Naive B cell (primary cell): ENCODE measurements around the gene RALGAPA2. TPM values are rescaled to one million over a fixed set of nuclear protein-coding genes. Genes with fewer than 3 reads are reported as not detected.

Experiments used
- ATAC-seq, 2 donors: fragments of 150-1000 bp; cut with Tn5 transposase; 2 replicates each; pipeline ENCODE4 v1.10.0; 2021; ENCODE audit warnings: low read depth in 2 of 2, mild to moderate bottlenecking in 2 of 2, moderate library complexity in 2 of 2
- DNase-seq: peaks from one replicate; pipeline ENCODE4 v3.0.0; 2022
- H3K27ac Mint-ChIP-seq, 6 donors: one replicate each; pipeline ENCODE4 v1.8.0; 2020 to 2022; ENCODE audit warnings: mild to moderate bottlenecking in 6 of 6, mixed read lengths in 6 of 6, moderate library complexity in 5 of 6, inconsistent platforms in 2 of 6
- H3K27me3 Mint-ChIP-seq, 3 donors: one replicate each; pipeline ENCODE4 v1.8.0; 2021 to 2022; ENCODE audit warnings: mixed read lengths in 3 of 3, mild to moderate bottlenecking in 1 of 3
- H3K36me3 Mint-ChIP-seq, 2 donors: one replicate each; pipeline ENCODE4 v1.8.0; 2020 to 2022; ENCODE audit warnings: mixed read lengths in 2 of 2, inconsistent platforms in 1 of 2, mild to moderate bottlenecking in 1 of 2
- H3K4me1 Mint-ChIP-seq, 3 donors: one replicate each; pipeline ENCODE4 v1.8.0; 2020 to 2022; ENCODE audit warnings: mixed read lengths in 3 of 3, inconsistent platforms in 1 of 3, mild to moderate bottlenecking in 1 of 3, moderate library complexity in 1 of 3
- H3K4me3 Mint-ChIP-seq, 8 donors: one replicate each; pipeline ENCODE4 v1.8.0; 2020 to 2022; ENCODE audit warnings: mild to moderate bottlenecking in 8 of 8, mixed read lengths in 8 of 8, moderate library complexity in 8 of 8, inconsistent platforms in 2 of 8
- H3K9me3 Mint-ChIP-seq, 7 donors: one replicate each; pipeline ENCODE4 v1.8.0; 2020 to 2022; ENCODE audit warnings: mixed read lengths in 7 of 7, mild to moderate bottlenecking in 5 of 7, inconsistent platforms in 2 of 7, moderate library complexity in 1 of 7
- polyA plus RNA-seq, 6 donors: library from polyadenylated mRNA; unstranded; fragments of 300-500 nt; fragmentation: Illumina TruSeq; gene quantifications; one replicate each; pipeline ENCODE4 v1.2.3, GENCODE V29; 2021; ENCODE audit warnings: low read depth in 6 of 6

The RALGAPA2 gene
- polyA plus RNA-seq, 6 donors from 2014 or later = 3.6 to 7.3 (median 5.5) TPM

DNA sequence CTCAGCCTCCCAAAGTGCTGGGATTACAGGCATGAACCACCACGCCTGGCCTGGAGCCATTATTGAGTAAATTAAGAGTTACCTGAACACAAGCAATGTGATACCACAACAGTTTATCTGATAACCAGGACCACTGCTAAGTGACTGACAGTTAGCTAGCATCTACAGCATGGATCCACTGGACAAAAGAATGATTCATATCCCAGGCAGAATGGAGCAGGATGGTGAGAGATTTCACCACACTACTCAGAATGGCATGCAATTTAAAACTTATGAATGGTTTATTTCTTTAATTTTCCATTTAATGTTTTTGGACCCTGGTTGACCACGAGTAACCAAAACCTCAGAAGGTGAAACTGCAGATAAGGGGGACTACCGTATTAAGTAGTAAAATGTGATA is 48.6 kb downstream of the RALGAPA2 start:
- Mint-ChIP-seq H3K4me3 (no peak overlapping the region), H3K36me3 (peaks cover 0 to 3% of the 10 kb centered on the region in 2 donors), H3K27me3 (no peaks in the 10 kb centered on the region), H3K4me1 (peaks cover 29 to 37% (median 31%) of the 10 kb centered on the region in 3 donors), H3K27ac (no peak overlapping the region), H3K9me3 (no peaks in the 10 kb centered on the region)
- ATAC-seq (no peak), DNase-seq (no peak)

DNA sequence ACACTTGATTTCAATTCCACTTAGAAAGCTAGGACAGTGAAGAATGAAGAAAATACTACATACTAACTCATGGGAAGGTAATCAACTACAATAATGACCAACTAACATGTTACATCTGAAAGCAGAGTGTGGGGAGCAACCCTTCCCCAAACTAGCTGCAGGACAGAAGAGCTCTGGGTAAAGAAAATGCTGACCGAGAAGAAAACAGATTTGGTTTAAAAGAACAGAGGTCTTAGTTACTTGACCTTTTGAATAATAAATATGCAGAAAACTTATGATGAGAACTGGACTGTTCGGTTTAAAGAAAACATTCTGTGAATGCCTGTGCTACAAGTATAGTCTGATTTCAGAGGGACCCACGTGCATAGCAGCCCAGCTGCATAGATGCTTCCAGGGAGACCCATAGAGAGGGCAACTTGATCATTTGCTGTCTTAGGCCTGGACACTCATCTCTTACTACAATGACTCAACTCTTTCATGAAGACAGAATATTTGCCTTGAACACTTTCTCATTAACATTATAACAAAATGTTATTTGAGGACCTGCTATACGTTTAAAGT is 53.5 kb downstream of the RALGAPA2 start:
- H3K27ac Mint-ChIP-seq = no peak overlapping the region

DNA sequence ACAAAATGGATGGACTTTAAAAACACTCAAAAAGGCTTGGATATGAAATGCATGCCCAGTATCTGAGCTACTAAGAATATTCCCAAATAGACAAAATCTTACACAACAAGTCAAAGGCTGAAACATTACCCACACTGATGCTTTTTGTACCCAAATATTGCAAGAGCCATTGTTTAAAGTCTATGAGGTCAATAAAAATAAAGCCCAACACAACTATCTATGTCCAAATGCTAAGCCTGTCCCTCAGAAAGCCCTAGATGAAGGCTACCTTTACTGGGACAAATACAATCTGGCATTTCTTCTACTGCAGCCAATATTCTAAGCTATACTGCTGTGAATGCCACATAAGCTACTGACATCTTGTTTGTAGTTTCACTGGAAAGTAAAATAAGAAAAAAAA is 54.3 kb downstream of the RALGAPA2 start:
- Mint-ChIP-seq H3K27me3 (no peaks in the 10 kb centered on the region), H3K4me1 (peaks cover 0 to 6% (median 4%) of the 10 kb centered on the region in 3 donors), H3K36me3 (peaks cover 11 to 12% of the 10 kb centered on the region in 2 donors), H3K9me3 (no peaks in the 10 kb centered on the region), H3K27ac (no peak overlapping the region), H3K4me3 (no peak overlapping the region)
- no peak for ATAC-seq
- no peak for DNase-seq

More for the DNA sequence above, 53.5 kb downstream of the RALGAPA2 start:
- Mint-ChIP-seq H3K4me1 (peaks cover 0 to 6% (median 4%) of the 10 kb centered on the region in 3 donors), H3K36me3 (peaks cover 11 to 12% of the 10 kb centered on the region in 2 donors), H3K9me3 (no peaks in the 10 kb centered on the region), H3K4me3 (no peak overlapping the region), H3K27me3 (no peaks in the 10 kb centered on the region)
- ATAC-seq (no peak), DNase-seq (no peak)

DNA sequence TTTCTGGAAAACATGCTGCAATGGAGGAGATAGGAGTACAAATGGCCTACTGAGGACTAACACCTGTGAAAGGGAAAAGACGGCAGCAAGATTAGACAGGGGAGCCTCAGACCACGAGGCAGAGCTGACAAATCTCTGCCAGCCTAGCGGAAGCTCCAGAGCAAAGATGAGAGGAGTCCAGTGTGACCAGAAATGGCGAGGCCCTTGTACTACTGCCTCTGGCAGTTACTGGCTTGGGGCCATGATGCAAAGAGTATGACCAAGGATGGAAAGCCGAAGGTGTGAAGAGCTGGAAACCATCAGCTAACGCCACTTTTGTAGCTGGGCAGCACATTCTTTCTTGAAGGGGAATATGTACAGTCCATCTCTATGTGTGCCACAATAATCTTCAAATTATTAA is 55.4 kb downstream of the RALGAPA2 start:
- H3K27me3 Mint-ChIP-seq = no peaks in the 10 kb centered on the region
- ATAC-seq = no peak
- peak overlapping the region in 1 of 6 donors; percentile 48 for H3K27ac Mint-ChIP-seq

DNA sequence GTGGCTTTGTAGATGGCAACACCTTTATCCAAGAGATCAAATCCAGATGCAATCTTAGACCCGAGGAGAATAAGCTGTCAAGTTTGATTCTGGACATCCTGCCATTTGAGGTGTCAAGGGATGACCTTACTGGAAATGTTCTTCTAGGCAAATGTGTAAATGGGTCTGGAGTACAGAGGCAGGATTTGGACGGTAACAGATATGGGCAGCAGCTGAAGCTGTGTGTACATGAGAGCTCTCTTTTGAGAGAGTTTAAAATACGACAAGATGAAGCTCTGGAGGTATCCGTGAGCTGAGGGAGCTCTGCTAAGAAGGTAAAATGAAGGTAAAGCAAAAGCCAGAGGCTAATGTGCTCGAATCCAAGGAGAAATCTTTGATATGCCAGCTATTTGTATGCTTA is 56.6 kb downstream of the RALGAPA2 start:
- Mint-ChIP-seq H3K36me3 (peaks cover 16% of the 10 kb centered on the region in 2 donors), H3K27me3 (no peaks in the 10 kb centered on the region), H3K9me3 (no peaks in the 10 kb centered on the region), H3K4me3 (no peak overlapping the region), H3K27ac (no peak overlapping the region), H3K4me1 (peaks cover 0 to 4% (median 0%) of the 10 kb centered on the region in 3 donors)
- DNase-seq (no peak), ATAC-seq (no peak)

More for the DNA sequence above, 55.4 kb downstream of the RALGAPA2 start:
- no peak for DNase-seq
- Mint-ChIP-seq H3K36me3 (peaks cover 16% of the 10 kb centered on the region in 2 donors), H3K9me3 (no peaks in the 10 kb centered on the region), H3K4me3 (no peak overlapping the region), H3K4me1 (peaks cover 0 to 4% (median 0%) of the 10 kb centered on the region in 3 donors)

DNA sequence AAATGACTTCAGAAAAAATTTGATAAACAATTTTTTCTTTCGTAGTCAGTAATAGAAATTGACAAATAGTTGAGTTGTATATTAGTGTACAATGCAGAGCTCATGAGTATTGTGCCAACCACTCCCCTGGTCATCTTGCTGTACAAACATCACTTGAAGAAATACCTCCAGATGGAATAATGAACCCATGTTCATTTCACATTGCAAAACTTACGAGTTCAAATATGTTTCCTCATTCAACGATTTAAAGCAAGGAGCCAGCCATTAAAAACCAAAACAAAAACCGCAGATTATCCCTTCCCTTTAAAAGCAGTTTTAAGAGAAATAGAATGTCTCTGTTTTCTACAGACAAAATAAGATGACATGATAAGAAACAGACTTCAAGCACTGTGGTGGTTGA is 62.5 kb downstream of the RALGAPA2 start:
- Mint-ChIP-seq H3K4me3 (no peak overlapping the region), H3K36me3 (peaks cover 5 to 17% of the 10 kb centered on the region in 2 donors), H3K4me1 (peaks cover 0 to 13% (median 0%) of the 10 kb centered on the region in 3 donors), H3K9me3 (peaks cover 0 to 2% (median 0%) of the 10 kb centered on the region in 7 donors), H3K27ac (no peak overlapping the region), H3K27me3 (no peaks in the 10 kb centered on the region)
- ATAC-seq = no peak
- no peak for DNase-seq

DNA sequence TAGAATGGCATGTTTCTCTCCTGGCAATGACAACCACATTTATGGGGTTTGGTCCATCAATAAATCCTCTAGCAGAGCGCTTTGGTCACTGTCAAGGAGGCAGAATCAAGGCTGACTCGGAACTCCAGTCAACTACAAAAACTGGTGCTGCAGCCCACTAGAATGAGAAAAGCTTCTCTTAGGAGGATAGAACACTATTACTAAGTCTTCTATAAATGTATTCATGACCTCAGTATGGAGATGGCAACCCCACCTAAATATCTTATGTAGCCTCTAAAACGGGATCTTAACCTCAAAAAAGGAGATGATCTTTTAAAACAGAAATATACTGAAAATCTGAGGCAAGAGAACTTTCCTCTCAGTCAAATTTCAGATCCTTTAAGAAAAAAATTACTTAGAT is 68.5 kb downstream of the RALGAPA2 start:
- H3K9me3 Mint-ChIP-seq = peaks cover 0 to 2% (median 0%) of the 10 kb centered on the region in 7 donors
- no peak overlapping the region for H3K27ac Mint-ChIP-seq
- DNase-seq (no peak), ATAC-seq (no peak)
- no peak overlapping the region for H3K4me3 Mint-ChIP-seq
- H3K4me1 Mint-ChIP-seq = peaks cover 0 to 11% (median 0%) of the 10 kb centered on the region in 3 donors
- peaks cover 17 to 27% of the 10 kb centered on the region in 2 donors for H3K36me3 Mint-ChIP-seq
- no peaks in the 10 kb centered on the region for H3K27me3 Mint-ChIP-seq

DNA sequence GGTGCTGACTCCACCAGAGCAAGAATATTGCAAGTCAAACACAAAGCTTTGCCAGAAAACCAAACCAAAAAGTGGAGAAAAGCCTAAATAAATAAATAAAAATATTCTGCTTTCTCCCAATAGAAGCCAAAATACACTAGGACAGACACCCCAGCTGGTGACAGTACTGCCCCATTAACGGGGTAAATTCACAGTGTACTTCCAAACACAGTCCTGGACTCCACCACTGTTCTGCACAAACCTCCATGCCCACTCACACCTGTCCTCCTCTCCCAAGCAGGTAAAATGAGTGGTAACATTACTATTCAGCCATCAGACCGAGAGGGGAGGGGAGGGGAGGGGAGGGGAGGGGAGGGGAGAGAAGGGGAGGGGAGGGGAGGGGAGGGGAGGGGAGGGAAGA is 70.7 kb downstream of the RALGAPA2 start:
- no peaks in the 10 kb centered on the region for H3K27me3 Mint-ChIP-seq
- no peak overlapping the region for H3K27ac Mint-ChIP-seq
- DNase-seq (no peak), ATAC-seq (no peak)
- H3K9me3 Mint-ChIP-seq = no peaks in the 10 kb centered on the region
- H3K4me3 Mint-ChIP-seq = no peak overlapping the region
- no peaks in the 10 kb centered on the region for H3K4me1 Mint-ChIP-seq
- H3K36me3 Mint-ChIP-seq = peaks cover 24 to 29% of the 10 kb centered on the region in 2 donors

DNA sequence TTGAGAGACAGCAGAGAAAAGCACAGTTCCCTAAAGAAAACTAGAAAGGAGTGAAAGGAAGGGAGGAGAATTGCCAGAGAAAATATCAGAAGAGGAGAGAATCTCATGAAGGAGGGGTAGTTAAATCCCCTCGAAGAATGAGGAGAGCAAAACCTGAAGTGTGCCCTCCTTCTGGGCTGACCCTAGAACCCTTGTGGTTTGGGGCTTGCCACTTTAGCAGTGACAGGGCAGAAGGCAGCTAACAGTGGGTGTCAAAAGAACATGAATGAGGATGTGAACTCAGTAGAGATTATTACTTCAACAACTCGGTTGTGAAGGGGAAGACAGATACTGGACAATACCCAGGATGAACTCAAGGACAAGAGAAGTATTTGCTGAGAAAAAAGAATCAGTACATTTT is 73.6 kb downstream of the RALGAPA2 start:
- DNase-seq (no peak), ATAC-seq (no peak)
- Mint-ChIP-seq H3K4me3 (no peak overlapping the region), H3K4me1 (no peaks in the 10 kb centered on the region), H3K27ac (peak overlapping the region in 1 of 6 donors; percentile 72), H3K27me3 (no peaks in the 10 kb centered on the region), H3K36me3 (peaks cover 41 to 47% of the 10 kb centered on the region in 2 donors), H3K9me3 (no peaks in the 10 kb centered on the region)

DNA sequence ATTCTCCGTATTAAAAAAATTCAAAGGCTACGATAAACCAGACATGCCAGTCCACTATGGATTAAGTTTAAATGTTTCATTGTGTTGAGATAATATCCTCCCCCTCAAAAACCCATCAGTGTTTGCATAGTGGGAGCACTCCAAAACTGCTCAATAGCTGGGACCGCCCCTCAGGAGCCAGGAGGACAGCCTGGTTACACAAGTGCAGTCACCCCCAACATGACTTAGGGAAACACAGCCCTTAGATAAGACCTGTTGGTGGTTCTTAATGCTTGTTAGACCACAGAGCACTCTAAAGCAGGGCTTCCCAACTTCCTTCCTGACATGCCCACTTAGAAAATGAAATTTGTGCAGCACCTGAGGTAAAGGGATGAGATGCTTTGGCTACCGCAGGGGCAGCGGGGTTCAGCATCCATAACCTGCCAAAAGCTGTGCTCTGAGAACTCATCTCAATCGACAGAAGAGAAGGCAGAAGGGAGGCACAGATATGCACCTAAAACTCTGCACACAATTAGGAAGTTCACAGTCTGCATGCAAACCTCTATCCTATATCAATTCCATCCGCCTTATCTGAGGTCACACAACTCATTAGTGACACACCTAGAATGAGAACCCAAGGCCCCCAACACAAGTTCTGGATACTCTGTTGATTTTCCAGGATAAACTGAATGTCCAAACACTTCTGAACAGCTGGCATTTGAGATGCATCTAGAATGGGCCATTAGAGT is 74.3 kb downstream of the RALGAPA2 start:
- Mint-ChIP-seq H3K27ac (peak overlapping the region in 1 of 6 donors; percentile 72), H3K36me3 (peaks cover 41 to 51% of the 10 kb centered on the region in 2 donors), H3K27me3 (no peaks in the 10 kb centered on the region), H3K4me3 (no peak overlapping the region), H3K4me1 (no peaks in the 10 kb centered on the region), H3K9me3 (no peaks in the 10 kb centered on the region)
- ATAC-seq (no peak), DNase-seq (no peak)

DNA sequence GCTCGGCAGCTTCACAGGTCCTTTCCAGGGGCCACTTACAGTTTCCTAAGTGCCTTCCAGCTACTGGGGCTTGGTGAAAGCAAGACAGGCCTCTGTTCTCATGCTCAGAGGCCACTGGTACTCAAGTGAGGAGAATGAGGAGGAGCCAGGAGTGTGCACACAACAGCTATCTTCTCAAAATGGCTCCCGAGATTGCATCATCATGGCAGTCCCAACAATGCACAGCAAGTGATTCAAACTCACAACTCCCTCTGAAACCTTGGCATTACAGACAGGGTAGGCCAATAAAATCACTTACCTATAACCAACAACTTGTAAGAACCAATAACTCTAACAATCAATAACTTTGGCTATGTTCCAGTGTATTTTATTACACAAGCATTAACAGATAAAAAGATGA is 77.4 kb downstream of the RALGAPA2 start:
- H3K27me3 Mint-ChIP-seq = no peaks in the 10 kb centered on the region
- no peak overlapping the region for H3K4me3 Mint-ChIP-seq
- H3K9me3 Mint-ChIP-seq = no peaks in the 10 kb centered on the region
- no peak for ATAC-seq
- H3K36me3 Mint-ChIP-seq = peaks cover 34 to 50% of the 10 kb centered on the region in 2 donors
- H3K4me1 Mint-ChIP-seq = no peaks in the 10 kb centered on the region
- no peak overlapping the region for H3K27ac Mint-ChIP-seq
- DNase-seq = no peak

DNA sequence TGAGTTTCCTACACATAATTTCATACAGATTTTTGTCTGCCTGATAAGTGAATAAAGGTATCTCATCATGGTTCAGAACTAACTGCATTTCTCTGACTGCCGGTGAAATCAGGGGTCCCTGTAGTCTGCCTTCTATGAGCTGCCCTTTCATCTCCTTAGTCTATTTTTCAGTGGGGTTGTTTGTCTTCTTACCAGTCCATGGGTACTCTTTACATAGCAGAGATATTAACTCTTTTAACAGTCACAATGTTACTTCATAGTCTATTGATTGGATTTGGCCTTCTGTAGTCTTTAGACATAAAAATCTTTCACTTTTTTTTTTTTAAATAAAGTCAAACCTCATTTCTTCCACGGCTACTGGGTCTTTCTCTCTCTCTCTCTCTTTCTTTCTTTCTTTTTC is 79.8 kb downstream of the RALGAPA2 start:
- ATAC-seq (no peak), DNase-seq (no peak)
- peak overlapping the region in 1 of 6 donors; percentile 96 for H3K27ac Mint-ChIP-seq
- no peaks in the 10 kb centered on the region for H3K9me3 Mint-ChIP-seq
- no peaks in the 10 kb centered on the region for H3K4me1 Mint-ChIP-seq
- H3K27me3 Mint-ChIP-seq = no peaks in the 10 kb centered on the region
- H3K36me3 Mint-ChIP-seq = peaks cover 36 to 53% of the 10 kb centered on the region in 2 donors
- H3K4me3 Mint-ChIP-seq = no peak overlapping the region

DNA sequence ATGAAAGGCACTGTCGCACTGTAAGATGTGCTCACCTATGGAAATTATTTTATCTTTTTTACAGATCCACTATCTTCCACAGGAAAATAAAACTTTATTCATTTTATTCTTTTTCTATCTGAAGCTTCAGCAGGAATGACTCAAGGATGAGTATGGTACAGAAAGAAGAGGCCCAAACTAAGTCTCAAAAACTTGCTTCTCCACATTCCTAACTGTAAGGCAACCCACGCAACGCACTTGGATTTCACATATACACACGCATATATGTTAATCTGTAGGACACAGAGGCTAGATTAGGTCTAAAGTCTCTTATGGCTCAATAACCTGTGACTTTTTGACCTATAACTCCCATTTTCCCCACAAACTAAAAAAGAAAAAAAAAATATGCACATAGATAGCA is 81.9 kb downstream of the RALGAPA2 start:
- H3K36me3 Mint-ChIP-seq = peaks cover 43 to 51% of the 10 kb centered on the region in 2 donors
- H3K27me3 Mint-ChIP-seq = no peaks in the 10 kb centered on the region
- DNase-seq (no peak), ATAC-seq (no peak)
- H3K4me3 Mint-ChIP-seq = no peak overlapping the region
- H3K27ac Mint-ChIP-seq = no peak overlapping the region
- H3K4me1 Mint-ChIP-seq = no peaks in the 10 kb centered on the region
- H3K9me3 Mint-ChIP-seq = no peaks in the 10 kb centered on the region

DNA sequence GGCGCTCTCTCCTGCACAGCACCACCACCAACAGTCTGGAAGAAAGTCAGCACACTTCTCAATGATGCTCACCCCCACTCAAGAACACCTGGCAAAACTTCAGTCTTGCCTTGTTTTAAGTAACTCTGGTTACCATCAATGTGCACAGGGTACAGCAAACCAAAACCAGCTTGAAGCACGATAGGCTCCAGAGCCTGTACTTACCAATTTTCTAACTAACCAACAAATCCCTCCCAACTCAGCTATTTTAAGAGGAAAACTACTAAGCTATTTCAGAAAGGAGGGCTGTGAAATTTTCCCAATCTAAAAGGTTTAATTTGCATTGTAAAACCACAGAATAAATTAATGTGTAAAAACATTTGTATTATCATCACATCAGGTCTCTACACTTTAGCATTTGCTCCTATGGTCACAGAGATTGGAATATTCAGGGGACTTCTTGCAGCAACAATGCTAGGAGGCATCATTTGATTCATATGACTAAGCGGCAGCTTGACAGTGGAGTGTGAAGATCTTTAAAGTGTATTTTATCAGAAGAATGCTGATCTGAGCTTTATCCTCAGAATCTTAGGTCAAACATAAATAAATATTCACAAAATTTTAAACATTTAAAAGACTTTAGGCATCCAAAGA is 82.8 kb downstream of the RALGAPA2 start:
- Mint-ChIP-seq H3K27ac (peak overlapping the region in 1 of 6 donors; percentile 17), H3K4me3 (no peak overlapping the region), H3K4me1 (no peaks in the 10 kb centered on the region), H3K36me3 (peaks cover 34 to 43% of the 10 kb centered on the region in 2 donors), H3K9me3 (no peaks in the 10 kb centered on the region), H3K27me3 (no peaks in the 10 kb centered on the region)
- DNase-seq (no peak), ATAC-seq (no peak)
